Esophagus squamous epithelium (tissue), 5 donors: Measurements from ENCODE around the gene ADAD1. TPM values are rescaled to one million over a fixed set of nuclear protein-coding genes. Genes with fewer than 3 reads are reported as not detected.
"Not testable (repeated sequence)": the region's sequence is repeated elsewhere in the genome, so short reads cannot be mapped to it uniquely, and the experiment has no call there.

ENCODE experiments used
- DNase-seq: peaks from one replicate; lab custom pipeline; 2025; lab: John Stamatoyannopoulos, UW
- H3K27ac ChIP-seq, 4 donors: fragments of 200-600 bp; sonication (generic); one replicate each; pipeline ENCODE4 v1.5.1; 2016 to 2019; ENCODE audit warnings: mild to moderate bottlenecking in 1 of 4
- H3K27me3 ChIP-seq, 4 donors: fragments of 200-600 bp; sonication (generic); 1 replicate in 3 of 4; 2 replicates in 1 of 4; pipeline versions ENCODE4 v1.5.1 to v1.6.0; 2017 to 2021; ENCODE audit warnings: antibody characterized with exemption in 1 of 4
- H3K36me3 ChIP-seq, 3 donors: fragments of 200-600 bp; sonication (generic); one replicate each; pipeline ENCODE4 v1.5.1; 2016 to 2019
- H3K4me1 ChIP-seq, 3 donors: fragments of 200-600 bp; sonication (generic); one replicate each; pipeline ENCODE4 v1.5.1; 2017 to 2019
- H3K4me3 ChIP-seq, 4 donors: fragments of 200-600 bp; sonication (generic); 1 replicate in 3 of 4; 2 replicates in 1 of 4; pipeline ENCODE4 v1.5.1; 2016 to 2019; ENCODE audit warnings: mild to moderate bottlenecking in 2 of 4, moderate library complexity in 1 of 4
- H3K9me3 ChIP-seq, 3 donors: fragments of 200-600 bp; sonication (generic); one replicate each; pipeline ENCODE4 v1.5.1; 2016 to 2019
- CTCF ChIP-seq, 6 experiments: fragments of 450-650 bp in 4 of 6; fragments of 200-600 bp in 2 of 6; sonication (generic) in 2 of 6; IDR thresholded peaks; one replicate each; pipeline ENCODE4 v1.5.1; 2016 to 2019; ENCODE audit warnings: antibody characterized with exemption in 6 of 6, mild to moderate bottlenecking in 4 of 6, moderate library complexity in 4 of 6
- POLR2A ChIP-seq, 4 donors: fragments of 450-650 bp; IDR thresholded peaks; one replicate each; pipeline ENCODE4 v1.6.1; 2017; ENCODE audit warnings: antibody characterized with exemption in 4 of 4, mild to moderate bottlenecking in 4 of 4, moderate library complexity in 3 of 4
- WGBS, 2 donors: methylation state at CpG; one replicate each; pipeline ENCODE4 v1.1.5; 2018; 5-methylcytosine and 5-hydroxymethylcytosine counted together
- intact Hi-C: fragments of 100-400 bp; cut with DNase I; formaldehyde crosslinking; loops from one replicate; pipeline ENCODE4 v1.15.0; 2022
- total RNA-seq, 4 donors: library from RNA; depleted of rRNA; stranded (reverse); fragments of >200 nt; gene quantifications; one replicate each; pipeline ENCODE4 v1.1.0, GENCODE V29; 2016
- donor health status: DM: yes; HTN: yes; CAD: no.

The ADAD1 gene
- total RNA-seq, 4 donors from 2014 or later, result not detected

GRCh38 chr4:122346036-122346435, 32.8 kb upstream of the ADAD1 start:
- Histone ChIP-seq H3K27me3 (no peaks in the 10 kb centered on the region), H3K36me3 (peaks cover 0 to 97% (median 0%) of the 10 kb centered on the region in 3 donors), H3K4me3 (no peak overlapping the region), H3K9me3 (no peaks in the 10 kb centered on the region), H3K4me1 (no peaks in the 10 kb centered on the region), H3K27ac (no peak overlapping the region)
- intact Hi-C loops, result no loop called here
- 93 to 96% methylated on average over 1 of the region's 1 CpG for WGBS, 2 donors
- TF ChIP-seq CTCF (IDR thresholded peaks at IDR 0.05), result no peak
- no peak for TF ChIP-seq POLR2A (IDR thresholded peaks at IDR 0.05)
- no peak for DNase-seq

GRCh38 chr4:122346503-122346902, 32.3 kb upstream of the ADAD1 start:
- H3K36me3 ChIP-seq, result peaks cover 0 to 100% (median 0%) of the 10 kb centered on the region in 3 donors
- intact Hi-C loops, result no loop called here
- no peak for TF ChIP-seq CTCF (IDR thresholded peaks at IDR 0.05)
- TF ChIP-seq POLR2A (IDR thresholded peaks at IDR 0.05), result no peak
- no peak for DNase-seq
- WGBS, 2 donors, result 85 to 88% methylated on average over 5 of the region's 5 CpGs
- H3K27me3 ChIP-seq, result no peaks in the 10 kb centered on the region
- no peak overlapping the region for H3K4me3 ChIP-seq
- H3K9me3 ChIP-seq, result no peaks in the 10 kb centered on the region
- no peak overlapping the region for H3K27ac ChIP-seq
- H3K4me1 ChIP-seq, result no peaks in the 10 kb centered on the region

GRCh38 chr4:122356317-122356808, 22.4 kb upstream of the ADAD1 start:
- intact Hi-C loops, result no loop called here
- TF ChIP-seq CTCF (IDR thresholded peaks at IDR 0.05), result no peak
- no peak for TF ChIP-seq POLR2A (IDR thresholded peaks at IDR 0.05)
- no peaks in the 10 kb centered on the region for H3K9me3 ChIP-seq

GRCh38 chr4:122360754-122361153, 18.1 kb upstream of the ADAD1 start:
- TF ChIP-seq POLR2A (IDR thresholded peaks at IDR 0.05) (no peak), CTCF (IDR thresholded peaks at IDR 0.05) (no peak)
- Histone ChIP-seq H3K4me1 (no peaks in the 10 kb centered on the region), H3K4me3 (no peak overlapping the region), H3K36me3 (peaks cover 0 to 77% (median 3%) of the 10 kb centered on the region in 3 donors), H3K9me3 (peaks cover 0 to 10% (median 0%) of the 10 kb centered on the region in 3 donors), H3K27ac (no peak overlapping the region), H3K27me3 (no peaks in the 10 kb centered on the region)
- intact Hi-C loops, result no loop called here
- DNase-seq, result no peak
- 90 to 93% methylated on average over 3 of the region's 3 CpGs for WGBS, 2 donors

More at GRCh38 chr4:122356317-122356808, 22.4 kb upstream of the ADAD1 start:
- DNase-seq, result no peak
- no peak overlapping the region for H3K27ac ChIP-seq
- no peaks in the 10 kb centered on the region for H3K4me1 ChIP-seq
- no peak overlapping the region for H3K4me3 ChIP-seq
- no peaks in the 10 kb centered on the region for H3K27me3 ChIP-seq
- H3K36me3 ChIP-seq, result peaks cover 0 to 99% (median 3%) of the 10 kb centered on the region in 3 donors

- Histone ChIP-seq H3K36me3 (peaks cover 0 to 37% (median 0%) of the 10 kb centered on the region in 3 donors), H3K9me3 (peaks cover 0 to 13% (median 0%) of the 10 kb centered on the region in 3 donors), H3K4me3 (no peak overlapping the region), H3K4me1 (no peaks in the 10 kb centered on the region), H3K27ac (no peak overlapping the region), H3K27me3 (no peaks in the 10 kb centered on the region)
- DNase-seq, result no peak
- intact Hi-C loops, result no loop called here
- TF ChIP-seq POLR2A (IDR thresholded peaks at IDR 0.05) (no peak), CTCF (IDR thresholded peaks at IDR 0.05) (no peak)
- WGBS, 2 donors, result 94 to 96% methylated on average over 10 to 13 of the region's 18 CpGs
These were observed 14.0 kb upstream of the ADAD1 start for GRCh38 chr4:122364700-122365404.

- intact Hi-C loops, DNase-seq, H3K36me3 ChIP-seq, H3K4me1 ChIP-seq, H3K27ac ChIP-seq, H3K27me3 ChIP-seq, H3K4me3 ChIP-seq: not testable (repeated sequence)
- WGBS, 2 donors, result 73 to 77% methylated on average over 3 of the region's 3 CpGs
- peaks cover 0 to 13% (median 0%) of the 10 kb centered on the region in 3 donors for H3K9me3 ChIP-seq
These were observed 10.0 kb upstream of the ADAD1 start for GRCh38 chr4:122368786-122369185.
